Jurkat, Clone E6-1 (cell line): ENCODE data around the gene SDK1.

Experiments
- DNase-seq: peaks from one replicate; pipeline ENCODE4 v3.0.0-alpha.2; 2011; ENCODE audit warnings: low read depth, low spot score
- H3K4me3 ChIP-seq: 2 replicates; pipeline ENCODE4 v1.5.1; 2011; ENCODE audit warnings: mild to moderate bottlenecking, low read length, control low read depth, moderate library complexity

The SDK1 gene

GRCh38 chr7:3942276-3942675, 641.2 kb downstream of the SDK1 start:
- DNase-seq = no peak
- H3K4me3 ChIP-seq = no peak overlapping the region

- DNase-seq = no peak
Measured at GRCh38 chr7:3942816-3943745, 642.0 kb downstream of the SDK1 start.

GRCh38 chr7:3943779-3944520, 642.9 kb downstream of the SDK1 start:
- no peak overlapping the region for H3K4me3 ChIP-seq
- DNase-seq = no peak

More at GRCh38 chr7:3942816-3943745, 642.0 kb downstream of the SDK1 start:
- no peak overlapping the region for H3K4me3 ChIP-seq

- no peak for DNase-seq
- no peak overlapping the region for H3K4me3 ChIP-seq
Measured at GRCh38 chr7:3949242-3949640, 648.2 kb downstream of the SDK1 start.

GRCh38 chr7:3950249-3950648, 649.2 kb downstream of the SDK1 start:
- no peak for DNase-seq
- H3K4me3 ChIP-seq = no peak overlapping the region

- no peak for DNase-seq
Measured at GRCh38 chr7:3951316-3952055, 650.4 kb downstream of the SDK1 start.

GRCh38 chr7:3953133-3953532, 652.1 kb downstream of the SDK1 start:
- DNase-seq = no peak
- H3K4me3 ChIP-seq = no peak overlapping the region

More at GRCh38 chr7:3951316-3952055, 650.4 kb downstream of the SDK1 start:
- H3K4me3 ChIP-seq = no peak overlapping the region

GRCh38 chr7:3953946-3954345, 652.9 kb downstream of the SDK1 start:
- H3K4me3 ChIP-seq = no peak overlapping the region
- DNase-seq = no peak

GRCh38 chr7:3955026-3955425, 654.0 kb downstream of the SDK1 start:
- no peak for DNase-seq
- H3K4me3 ChIP-seq = no peak overlapping the region

GRCh38 chr7:3955751-3956696, 655.0 kb downstream of the SDK1 start:
- DNase-seq = no peak
- H3K4me3 ChIP-seq = no peak overlapping the region

- H3K4me3 ChIP-seq = no peak overlapping the region
- DNase-seq = no peak
Measured at GRCh38 chr7:3956949-3957348, 655.9 kb downstream of the SDK1 start.

- no peak for DNase-seq
- no peak overlapping the region for H3K4me3 ChIP-seq
Measured at GRCh38 chr7:3957472-3958108, 656.5 kb downstream of the SDK1 start.

GRCh38 chr7:3958109-3958483, 657.0 kb downstream of the SDK1 start:
- no peak overlapping the region for H3K4me3 ChIP-seq
- no peak for DNase-seq

- DNase-seq = no peak
- no peak overlapping the region for H3K4me3 ChIP-seq
Measured at GRCh38 chr7:3959364-3959763, 658.3 kb downstream of the SDK1 start.

GRCh38 chr7:3960050-3960763, 659.2 kb downstream of the SDK1 start:
- DNase-seq = no peak
- H3K4me3 ChIP-seq = no peak overlapping the region

- H3K4me3 ChIP-seq = no peak overlapping the region
- DNase-seq = no peak
Measured at GRCh38 chr7:3960942-3961341, 659.9 kb downstream of the SDK1 start.

- no peak overlapping the region for H3K4me3 ChIP-seq
- no peak for DNase-seq
Measured at GRCh38 chr7:3961857-3962503, 660.9 kb downstream of the SDK1 start.
